ENCODE data around the gene TARBP2.
"Not testable (repeated sequence)": the region's sequence is repeated elsewhere in the genome, so short reads cannot be mapped to it uniquely, and the experiment has no call there.

The TARBP2 gene

GRCh38 chr12:53532524-53533445 lies 31.7 kb downstream of the TARBP2 start:
- no peak overlapping the region for H3K4me3 ChIP-seq (replicated peaks in 1 of 2; ENCODE audit: low read depth in 2 of 2, low read length in 2 of 2)
- peak in 1 of 2 donors; percentile 20 for DNase-seq (ENCODE audit: low read depth in 2 of 2)
- TF ChIP-seq, protein P1, sequence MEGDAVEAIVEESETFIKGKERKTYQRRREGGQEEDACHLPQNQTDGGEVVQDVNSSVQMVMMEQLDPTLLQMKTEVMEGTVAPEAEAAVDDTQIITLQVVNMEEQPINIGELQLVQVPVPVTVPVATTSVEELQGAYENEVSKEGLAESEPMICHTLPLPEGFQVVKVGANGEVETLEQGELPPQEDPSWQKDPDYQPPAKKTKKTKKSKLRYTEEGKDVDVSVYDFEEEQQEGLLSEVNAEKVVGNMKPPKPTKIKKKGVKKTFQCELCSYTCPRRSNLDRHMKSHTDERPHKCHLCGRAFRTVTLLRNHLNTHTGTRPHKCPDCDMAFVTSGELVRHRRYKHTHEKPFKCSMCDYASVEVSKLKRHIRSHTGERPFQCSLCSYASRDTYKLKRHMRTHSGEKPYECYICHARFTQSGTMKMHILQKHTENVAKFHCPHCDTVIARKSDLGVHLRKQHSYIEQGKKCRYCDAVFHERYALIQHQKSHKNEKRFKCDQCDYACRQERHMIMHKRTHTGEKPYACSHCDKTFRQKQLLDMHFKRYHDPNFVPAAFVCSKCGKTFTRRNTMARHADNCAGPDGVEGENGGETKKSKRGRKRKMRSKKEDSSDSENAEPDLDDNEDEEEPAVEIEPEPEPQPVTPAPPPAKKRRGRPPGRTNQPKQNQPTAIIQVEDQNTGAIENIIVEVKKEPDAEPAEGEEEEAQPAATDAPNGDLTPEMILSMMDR (IDR thresholded peaks at IDR 0.05; ENCODE audit: low read depth, low read length), result no peak

DNA sequence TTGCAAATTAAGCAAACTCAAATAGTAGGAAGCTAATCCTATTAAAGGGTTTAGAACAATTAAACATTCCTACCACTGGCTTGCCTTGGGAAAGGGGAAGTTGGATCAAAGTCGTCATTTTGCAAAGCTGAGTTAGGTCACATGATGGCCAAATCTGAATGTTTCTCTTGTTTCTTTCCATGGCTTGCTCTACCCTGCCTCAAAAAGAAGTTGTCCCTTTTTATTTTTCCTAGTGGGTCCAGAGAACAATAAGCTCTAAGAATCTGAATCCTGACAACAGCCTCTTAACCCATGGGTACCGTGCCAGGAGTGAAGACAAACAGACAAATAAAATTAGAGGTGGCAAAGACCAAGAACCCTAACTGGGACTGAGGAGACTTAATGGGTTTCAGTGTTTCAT lies 32.4 kb downstream of the TARBP2 start:
- TF ChIP-seq, protein P1 (IDR thresholded peaks at IDR 0.05; ENCODE audit: low read depth, low read length), result no peak
- DNase-seq (ENCODE audit: low read depth in 2 of 2), result no peak
- H3K4me3 ChIP-seq (replicated peaks in 1 of 2; ENCODE audit: low read depth in 2 of 2, low read length in 2 of 2), result no peak overlapping the region

- H3K4me3 ChIP-seq (replicated peaks in 1 of 2; ENCODE audit: low read depth in 2 of 2, low read length in 2 of 2), result no peak overlapping the region
- DNase-seq (ENCODE audit: low read depth in 2 of 2), result no peak
- TF ChIP-seq, protein P1 (IDR thresholded peaks at IDR 0.05; ENCODE audit: low read depth, low read length), result no peak
These were observed 35.9 kb downstream of the TARBP2 start for GRCh38 chr12:53536962-53537361.

DNA sequence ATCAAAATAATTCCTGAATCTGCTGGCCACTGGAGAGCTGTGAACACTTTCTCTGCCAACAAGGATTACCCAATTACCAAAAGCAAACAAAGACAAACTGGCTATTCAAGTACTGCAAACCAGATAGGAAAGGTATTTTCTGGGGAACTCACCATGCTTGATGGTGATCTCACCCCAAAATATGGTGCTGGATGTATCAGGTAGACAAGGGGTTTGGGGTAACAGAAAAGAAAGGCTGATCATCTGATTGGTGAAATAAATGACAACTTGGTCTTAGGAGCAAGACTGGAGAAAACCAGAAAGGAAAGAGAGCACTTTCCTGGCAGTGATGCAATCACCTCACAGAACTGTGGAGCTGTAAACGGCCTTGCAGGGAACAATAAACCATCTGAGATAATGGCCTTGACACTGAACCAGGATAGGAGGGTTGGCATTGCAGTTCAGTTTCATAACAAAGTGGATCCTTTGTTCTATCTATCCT lies 37.2 kb downstream of the TARBP2 start:
- TF ChIP-seq, protein P1 (IDR thresholded peaks at IDR 0.05; ENCODE audit: low read depth, low read length), result no peak
- H3K4me3 ChIP-seq (replicated peaks in 1 of 2; ENCODE audit: low read depth in 2 of 2, low read length in 2 of 2), result no peak overlapping the region
- peak; percentile 77 to 90 for DNase-seq (ENCODE audit: low read depth in 2 of 2)

DNA sequence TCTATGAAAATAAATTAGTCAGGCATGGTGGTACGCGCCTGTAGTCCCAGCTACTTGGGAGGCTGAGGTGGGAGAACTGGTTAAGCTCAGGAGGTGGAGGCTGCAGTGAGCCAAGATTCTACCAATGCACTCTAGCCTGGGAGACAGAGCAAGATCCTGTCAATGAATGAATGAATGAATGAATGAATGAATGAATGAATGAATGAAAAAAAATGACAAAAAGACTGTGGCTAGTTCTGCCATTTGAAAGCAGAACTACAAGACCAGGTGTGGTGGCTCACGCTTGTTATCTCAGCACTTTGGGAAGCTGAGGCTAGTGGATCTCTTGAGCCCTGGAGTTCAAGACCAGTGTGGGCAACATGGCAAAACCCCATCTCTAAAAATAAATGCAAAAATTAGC lies 38.4 kb downstream of the TARBP2 start:
- TF ChIP-seq, protein P1 (IDR thresholded peaks at IDR 0.05; ENCODE audit: low read depth, low read length), result no peak
- no peak overlapping the region for H3K4me3 ChIP-seq (replicated peaks in 1 of 2; ENCODE audit: low read depth in 2 of 2, low read length in 2 of 2)
- no peak for DNase-seq (ENCODE audit: low read depth in 2 of 2)

DNA sequence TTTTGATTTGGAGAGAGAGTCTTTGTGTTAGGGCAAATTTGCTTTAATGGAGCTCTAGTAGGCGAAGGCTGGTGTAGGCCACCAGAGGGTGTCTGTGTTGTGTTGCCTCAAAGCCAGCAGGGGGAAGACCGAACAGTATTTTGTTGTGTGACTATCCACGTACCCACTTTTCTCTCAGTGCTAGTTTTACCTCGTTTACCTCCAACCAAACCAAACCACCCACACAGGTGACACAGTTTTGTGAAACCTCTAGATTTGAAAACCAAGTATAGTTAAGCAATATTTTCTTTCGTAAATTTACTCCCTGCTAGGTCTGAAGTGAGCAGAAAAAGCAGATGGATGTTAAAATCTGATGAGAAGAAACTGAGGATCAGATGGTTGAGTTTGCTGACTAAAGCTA lies 42.5 kb downstream of the TARBP2 start:
- H3K4me3 ChIP-seq (replicated peaks in 1 of 2; ENCODE audit: low read depth in 2 of 2, low read length in 2 of 2), result no peak overlapping the region
- TF ChIP-seq, protein P1 (IDR thresholded peaks at IDR 0.05; ENCODE audit: low read depth, low read length), result peak; percentile 96
- peak; percentile 85 to 86 for DNase-seq (ENCODE audit: low read depth in 2 of 2)

DNA sequence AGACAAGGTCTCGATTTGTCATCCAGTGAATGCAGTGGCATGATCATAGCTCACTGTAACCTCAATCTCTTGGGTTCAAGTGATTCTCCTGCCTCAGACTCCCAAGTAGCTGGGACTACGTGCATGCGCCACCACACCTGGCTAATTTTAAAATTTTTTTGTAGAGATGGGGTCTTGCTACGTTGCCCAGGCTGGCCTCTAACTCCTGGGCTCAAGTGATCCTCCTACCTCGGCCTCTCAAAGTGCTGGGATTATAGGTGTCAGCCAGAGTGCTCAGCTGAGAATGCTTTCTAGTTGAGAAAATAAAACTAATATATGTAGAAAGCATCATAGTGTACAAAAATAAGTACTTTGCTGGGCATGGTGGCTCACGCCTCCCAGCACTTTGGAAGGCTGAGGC lies 47.3 kb downstream of the TARBP2 start:
- DNase-seq (ENCODE audit: low read depth in 2 of 2); H3K4me3 ChIP-seq (replicated peaks in 1 of 2; ENCODE audit: low read depth in 2 of 2, low read length in 2 of 2): not testable (repeated sequence)

DNA sequence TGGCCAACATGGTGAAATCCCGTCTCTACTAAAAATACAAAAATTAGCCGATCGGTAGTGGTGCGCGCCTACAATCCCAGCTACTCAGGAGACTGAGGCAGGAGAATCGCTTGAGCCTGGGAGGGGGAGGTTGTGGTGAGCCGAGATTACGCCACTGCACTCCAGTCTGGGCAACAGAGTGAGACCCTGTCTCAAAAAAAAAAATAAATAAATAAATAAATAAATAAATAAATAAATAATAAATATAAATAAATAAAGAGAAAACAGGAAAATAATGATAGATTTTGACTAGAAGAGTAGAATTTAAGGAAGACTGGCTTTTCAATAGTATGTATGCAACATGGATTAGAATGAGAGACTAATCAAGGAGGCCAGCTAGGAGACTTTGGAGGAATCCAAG lies 49.0 kb downstream of the TARBP2 start:
- not testable (repeated sequence) for DNase-seq (ENCODE audit: low read depth in 2 of 2); H3K4me3 ChIP-seq (replicated peaks in 1 of 2; ENCODE audit: low read depth in 2 of 2, low read length in 2 of 2)

Measured in cardiac fibroblast (primary cell).